ENCODE results near the gene MMP24OS. TPM values are rescaled to one million over a fixed set of nuclear protein-coding genes. Genes with fewer than 3 reads are reported as not detected.
A peak's percentile ranks its signal among the peaks of the same experiment; 100 is the strongest.

MMP24OS gene
- total RNA-seq, 1 experiment from 2014 or later, result 18.5 TPM

DNA sequence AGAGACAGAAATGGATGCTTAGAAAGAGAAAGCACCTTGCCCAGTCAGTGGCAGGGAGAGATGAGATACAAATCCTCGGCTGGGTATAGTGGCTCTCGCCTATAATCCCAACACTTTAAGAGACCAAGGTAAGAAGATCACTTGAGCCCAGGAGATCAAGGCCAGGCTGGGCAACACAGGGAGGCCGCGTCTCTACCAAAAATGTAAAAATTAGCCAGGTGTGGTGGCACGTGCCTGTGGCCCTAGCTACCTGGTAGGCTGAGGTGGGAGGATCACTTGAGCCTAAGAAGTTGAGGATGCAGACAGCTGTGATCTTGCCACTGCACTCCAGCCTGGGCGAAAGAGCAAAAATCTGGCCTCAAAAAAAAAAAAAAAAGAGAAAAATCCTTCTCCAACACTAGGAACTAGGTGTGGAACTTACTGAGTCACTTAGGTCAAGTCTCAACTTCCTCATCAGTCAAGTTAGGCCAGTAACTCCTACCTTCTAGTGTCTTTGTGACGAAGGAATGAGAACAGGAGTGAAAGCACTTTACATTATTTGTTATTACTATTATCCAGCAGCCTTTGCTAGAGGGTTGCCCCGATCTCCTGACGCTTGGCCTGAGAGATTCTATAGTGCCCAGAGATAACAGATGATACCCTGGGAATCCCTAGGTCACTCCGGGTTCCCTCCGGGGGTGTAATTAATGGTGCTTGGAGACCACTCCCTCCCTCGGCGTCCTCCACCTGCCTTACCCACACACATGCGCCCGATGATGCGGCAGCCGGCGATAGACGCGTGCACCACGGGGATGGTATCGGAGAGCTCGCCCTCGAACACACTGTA, 5.7 kb upstream of the MMP24OS start:
- Histone ChIP-seq H3K36me3 (peaks cover 46% of the 10 kb centered on the region), H3K4me3 (peak overlapping the region; percentile 82), H3K4me1 (replicated peaks) (peaks cover 9% of the 10 kb centered on the region), H3K9me3 (replicated peaks) (no peaks in the 10 kb centered on the region), H3K27me3 (replicated peaks) (no peaks in the 10 kb centered on the region), H3K27ac (peak overlapping the region; percentile 62)
- DNase-seq (ENCODE audit: low read depth in 1 of 2, low spot score in 2 of 2), result no peak

DNA sequence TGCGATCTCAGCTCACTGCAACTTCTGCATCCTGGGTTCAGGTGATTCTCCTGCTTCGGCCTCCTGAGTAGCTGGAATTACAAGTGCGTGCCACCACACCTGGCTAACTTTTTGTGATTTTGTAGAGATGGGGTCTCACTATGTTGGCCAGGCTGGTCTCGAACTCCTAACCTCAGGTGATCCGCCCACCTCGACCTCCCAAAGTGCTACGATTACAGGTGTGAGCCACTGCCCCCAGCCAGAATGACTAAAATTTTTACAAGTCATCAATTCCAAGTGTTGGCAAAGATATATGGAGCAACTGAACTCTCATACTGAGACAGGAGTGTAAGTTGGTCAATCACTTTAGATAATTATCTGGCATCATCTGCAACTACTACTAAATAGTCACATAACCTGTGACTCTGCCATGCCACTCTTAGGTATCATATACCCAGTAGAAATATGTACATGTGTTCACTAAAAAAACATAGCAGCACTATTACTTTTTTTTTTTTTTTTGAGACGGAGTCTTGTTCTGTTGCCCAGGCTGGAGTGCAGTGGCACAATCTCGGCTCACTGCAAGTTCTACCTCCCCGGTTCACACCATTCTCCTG, 3.7 kb upstream of the MMP24OS start:
- Histone ChIP-seq H3K27me3 (replicated peaks) (no peaks in the 10 kb centered on the region), H3K36me3 (peaks cover 63% of the 10 kb centered on the region), H3K27ac (no peak overlapping the region), H3K9me3 (replicated peaks) (no peaks in the 10 kb centered on the region), H3K4me1 (replicated peaks) (peaks cover 21% of the 10 kb centered on the region), H3K4me3 (no peak overlapping the region)
- no peak for DNase-seq (ENCODE audit: low read depth in 1 of 2, low spot score in 2 of 2)

- Histone ChIP-seq H3K4me3 (no peak overlapping the region), H3K27ac (no peak overlapping the region), H3K4me1 (replicated peaks) (peaks cover 25% of the 10 kb centered on the region), H3K27me3 (replicated peaks) (no peaks in the 10 kb centered on the region), H3K36me3 (peaks cover 74% of the 10 kb centered on the region), H3K9me3 (replicated peaks) (no peaks in the 10 kb centered on the region)
- no peak for DNase-seq (ENCODE audit: low read depth in 1 of 2, low spot score in 2 of 2)
Measured at GRCh38 chr20:35280523-35280922, 2.6 kb upstream of the MMP24OS start.

- H3K27me3 ChIP-seq (replicated peaks), result no peaks in the 10 kb centered on the region
- H3K36me3 ChIP-seq, result peaks cover 83% of the 10 kb centered on the region
- no peak overlapping the region for H3K4me3 ChIP-seq
- peaks cover 20% of the 10 kb centered on the region for H3K4me1 ChIP-seq (replicated peaks)
- DNase-seq (ENCODE audit: low read depth in 1 of 2, low spot score in 2 of 2), result no peak
- H3K27ac ChIP-seq, result no peak overlapping the region
- H3K9me3 ChIP-seq (replicated peaks), result no peaks in the 10 kb centered on the region
Measured at GRCh38 chr20:35279533-35280174, 1.7 kb upstream of the MMP24OS start.

- Histone ChIP-seq H3K4me1 (replicated peaks) (peaks cover 20% of the 10 kb centered on the region), H3K4me3 (no peak overlapping the region), H3K27me3 (replicated peaks) (no peaks in the 10 kb centered on the region), H3K36me3 (peaks cover 85% of the 10 kb centered on the region), H3K27ac (no peak overlapping the region), H3K9me3 (replicated peaks) (no peaks in the 10 kb centered on the region)
- no peak for DNase-seq (ENCODE audit: low read depth in 1 of 2, low spot score in 2 of 2)
Measured at GRCh38 chr20:35279040-35279439, 1.1 kb upstream of the MMP24OS start.

GRCh38 chr20:35277127-35277526, 795 bp downstream of the MMP24OS start:
- Histone ChIP-seq H3K4me1 (replicated peaks) (peaks cover 17% of the 10 kb centered on the region), H3K27me3 (replicated peaks) (no peaks in the 10 kb centered on the region), H3K9me3 (replicated peaks) (no peaks in the 10 kb centered on the region), H3K4me3 (peak overlapping the region; percentile 77), H3K27ac (peak overlapping the region; percentile 93), H3K36me3 (peaks cover 79% of the 10 kb centered on the region)
- peak in 1 of 2 experiments; percentile 49 for DNase-seq (ENCODE audit: low read depth in 1 of 2, low spot score in 2 of 2)

DNA sequence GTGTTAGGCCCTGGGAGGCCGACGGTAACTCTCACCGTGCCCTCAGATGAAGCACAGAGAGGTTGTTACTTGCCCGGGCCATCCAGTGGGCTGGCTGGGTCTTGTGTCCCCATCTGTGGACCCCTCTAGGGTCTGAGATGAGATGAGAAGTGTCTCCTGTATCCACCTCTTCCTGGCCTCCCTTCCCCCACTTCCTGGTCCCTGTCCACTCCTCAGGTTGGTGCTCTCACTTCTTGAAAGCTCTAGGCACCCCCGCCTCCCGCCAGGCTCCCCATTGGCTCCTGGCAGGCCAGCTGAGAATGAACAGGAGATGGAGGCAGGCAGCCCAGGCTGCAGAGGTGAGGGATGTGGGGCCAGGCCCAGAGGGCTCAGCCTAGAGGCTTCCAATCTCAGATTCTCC, 1.5 kb downstream of the MMP24OS start:
- Histone ChIP-seq H3K36me3 (peaks cover 77% of the 10 kb centered on the region), H3K27me3 (replicated peaks) (no peaks in the 10 kb centered on the region), H3K4me1 (replicated peaks) (peaks cover 17% of the 10 kb centered on the region), H3K4me3 (no peak overlapping the region; the same call in 1 of the 2 replicates), H3K27ac (no peak overlapping the region), H3K9me3 (replicated peaks) (no peaks in the 10 kb centered on the region)
- no peak for DNase-seq (ENCODE audit: low read depth in 1 of 2, low spot score in 2 of 2)

DNA sequence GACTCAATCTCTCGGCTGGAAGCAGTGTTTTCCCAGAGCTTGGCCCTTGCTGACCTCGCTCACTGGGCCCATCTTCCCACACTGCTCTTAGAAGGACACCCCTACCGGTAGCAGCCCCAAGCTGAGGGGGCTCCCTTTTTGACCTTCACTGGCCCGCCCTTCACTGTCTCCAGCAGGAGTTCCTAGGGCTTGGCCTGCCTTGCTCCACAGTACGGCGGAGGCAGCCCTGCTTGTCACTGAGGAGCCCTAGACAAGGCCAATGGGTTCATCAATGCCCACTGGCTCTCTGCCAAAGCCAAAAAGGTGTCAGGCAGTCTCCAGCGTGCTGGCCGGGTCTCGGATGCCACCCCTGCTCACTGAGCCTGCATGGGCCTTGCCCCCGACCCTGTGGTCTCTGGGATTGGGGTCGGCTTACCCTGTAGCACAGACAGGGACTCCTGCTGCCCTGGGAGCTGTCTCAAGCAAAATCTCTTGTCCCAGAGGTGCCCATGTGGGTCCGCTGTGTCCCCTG, 2.1 kb downstream of the MMP24OS start:
- Histone ChIP-seq H3K4me3 (no peak overlapping the region), H3K27me3 (replicated peaks) (no peaks in the 10 kb centered on the region), H3K4me1 (replicated peaks) (peaks cover 17% of the 10 kb centered on the region), H3K27ac (no peak overlapping the region), H3K36me3 (peaks cover 80% of the 10 kb centered on the region), H3K9me3 (replicated peaks) (no peaks in the 10 kb centered on the region)
- DNase-seq (ENCODE audit: low read depth in 1 of 2, low spot score in 2 of 2), result no peak

- no peaks in the 10 kb centered on the region for H3K9me3 ChIP-seq (replicated peaks)
- H3K4me3 ChIP-seq, result no peak overlapping the region
- H3K4me1 ChIP-seq (replicated peaks), result peaks cover 17% of the 10 kb centered on the region
- no peak for DNase-seq (ENCODE audit: low read depth in 1 of 2, low spot score in 2 of 2)
- no peak overlapping the region for H3K27ac ChIP-seq
- peaks cover 73% of the 10 kb centered on the region for H3K36me3 ChIP-seq
- no peaks in the 10 kb centered on the region for H3K27me3 ChIP-seq (replicated peaks)
Measured at GRCh38 chr20:35274172-35275092, 3.5 kb downstream of the MMP24OS start.

DNA sequence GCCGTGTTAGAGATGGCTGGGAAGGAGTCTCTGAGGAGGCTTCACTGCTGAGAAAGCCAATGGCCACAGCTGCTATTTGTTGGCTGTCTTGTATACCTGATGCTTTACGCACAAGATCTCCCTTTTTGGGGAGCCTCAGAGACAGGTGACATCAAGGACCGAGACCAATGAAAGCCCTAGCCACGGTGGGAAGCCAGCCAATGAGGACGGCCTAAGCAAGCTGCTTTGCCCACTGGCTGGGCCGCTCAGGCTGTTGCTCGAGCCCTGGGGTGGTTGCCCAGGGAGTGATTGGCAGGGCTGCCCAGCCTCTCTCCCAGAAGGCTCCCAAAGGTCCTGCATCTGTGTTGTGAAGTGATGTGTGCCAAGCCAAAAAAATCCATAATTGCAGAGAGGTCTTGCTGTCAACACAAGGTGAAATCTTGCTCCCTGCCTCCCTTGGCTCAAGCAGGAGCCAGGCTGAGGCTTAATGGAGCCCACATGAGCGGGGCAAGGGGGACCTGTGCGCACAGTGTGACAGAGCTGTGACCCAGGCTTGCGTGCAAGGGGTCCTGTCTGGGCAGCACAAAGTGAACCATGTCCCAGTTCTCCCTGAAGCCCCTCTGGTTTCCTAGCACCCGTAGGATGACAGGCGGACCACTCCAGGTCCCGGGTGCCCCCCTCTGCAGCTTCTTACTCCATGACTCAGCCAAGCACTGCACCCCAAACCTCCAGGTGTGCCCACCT, 4.3 kb downstream of the MMP24OS start:
- peaks cover 69% of the 10 kb centered on the region for H3K36me3 ChIP-seq
- no peak overlapping the region for H3K27ac ChIP-seq
- no peaks in the 10 kb centered on the region for H3K9me3 ChIP-seq (replicated peaks)
- H3K27me3 ChIP-seq (replicated peaks), result no peaks in the 10 kb centered on the region
- no peak for DNase-seq (ENCODE audit: low read depth in 1 of 2, low spot score in 2 of 2)
- H3K4me3 ChIP-seq, result no peak overlapping the region
- peaks cover 17% of the 10 kb centered on the region for H3K4me1 ChIP-seq (replicated peaks)

DNA sequence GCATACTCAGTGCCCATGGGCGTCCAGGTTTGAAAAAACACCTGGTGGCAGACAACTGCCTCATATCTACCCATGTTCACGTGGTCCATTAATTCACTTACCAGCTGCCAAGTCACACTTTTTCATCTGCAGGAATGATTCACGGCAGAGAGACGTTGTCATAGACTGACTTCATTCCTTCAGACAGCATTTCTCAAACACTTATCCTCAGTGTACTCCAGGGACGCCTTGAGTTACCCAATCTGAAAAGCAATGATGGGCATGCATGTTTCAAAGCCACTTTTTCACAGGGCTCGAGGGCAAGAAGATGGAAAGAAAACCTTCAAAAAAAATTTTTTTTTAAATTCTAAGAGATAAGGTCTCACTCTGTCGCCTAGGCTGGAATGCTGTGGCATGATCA, 6.0 kb downstream of the MMP24OS start:
- Histone ChIP-seq H3K4me3 (no peak overlapping the region), H3K9me3 (replicated peaks) (no peaks in the 10 kb centered on the region), H3K27me3 (replicated peaks) (no peaks in the 10 kb centered on the region), H3K36me3 (peaks cover 65% of the 10 kb centered on the region), H3K4me1 (replicated peaks) (peaks cover 7% of the 10 kb centered on the region), H3K27ac (no peak overlapping the region)
- no peak for DNase-seq (ENCODE audit: low read depth in 1 of 2, low spot score in 2 of 2)

DNA sequence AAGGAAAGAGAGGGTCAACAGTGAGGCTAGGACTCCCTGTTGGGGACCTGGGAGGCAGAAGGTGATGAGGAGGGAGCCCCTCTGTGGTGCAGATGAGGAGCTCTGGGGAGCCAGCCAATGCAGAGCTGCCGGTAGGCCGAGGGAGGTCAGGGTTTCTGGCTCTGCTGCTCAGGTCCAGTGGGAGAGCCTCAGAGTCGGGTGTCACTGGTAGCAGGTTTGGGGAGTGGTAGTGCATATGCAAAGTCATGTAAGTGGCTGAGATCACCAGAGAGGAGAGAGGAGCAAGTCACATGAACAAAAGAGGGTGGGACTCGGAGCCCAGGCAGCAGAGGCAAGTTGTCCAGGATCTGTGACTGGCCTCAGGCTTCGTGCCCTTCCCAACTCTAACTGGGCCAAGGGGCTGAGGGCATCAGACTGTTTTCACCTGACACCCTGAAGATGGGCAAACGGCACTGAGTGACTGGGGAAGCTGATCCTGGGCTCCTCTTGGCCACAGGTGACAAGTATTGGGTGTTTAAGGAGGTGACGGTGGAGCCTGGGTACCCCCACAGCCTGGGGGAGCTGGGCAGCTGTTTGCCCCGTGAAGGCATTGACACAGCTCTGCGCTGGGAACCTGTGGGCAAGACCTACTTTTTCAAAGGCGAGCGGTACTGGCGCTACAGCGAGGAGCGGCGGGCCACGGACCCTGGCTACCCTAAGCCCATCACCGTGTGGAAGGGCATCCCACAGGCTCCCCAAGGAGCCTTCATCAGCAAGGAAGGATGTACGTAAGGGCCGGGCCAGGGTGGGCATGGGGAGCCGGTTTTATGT, 6.6 kb downstream of the MMP24OS start:
- H3K4me3 ChIP-seq, result no peak overlapping the region
- DNase-seq (ENCODE audit: low read depth in 1 of 2, low spot score in 2 of 2), result no peak
- H3K9me3 ChIP-seq (replicated peaks), result no peaks in the 10 kb centered on the region
- peaks cover 60% of the 10 kb centered on the region for H3K36me3 ChIP-seq
- H3K27me3 ChIP-seq (replicated peaks), result no peaks in the 10 kb centered on the region
- no peak overlapping the region for H3K27ac ChIP-seq
- peaks cover 1% of the 10 kb centered on the region; the same call in 1 of the 2 replicates for H3K4me1 ChIP-seq (replicated peaks)

Data from SJSA1 (cell line).